HuH-7.5 (cell line): ENCODE data around the gene TMEM127.
"Not testable (repeated sequence)": the region's sequence is repeated elsewhere in the genome, so short reads cannot be mapped to it uniquely, and the experiment has no call there.

Source experiments
- DNase-seq: peaks from one replicate; pipeline ENCODE4 v3.0.0; 2011; ENCODE audit warnings: low spot score

Gene TMEM127, protein sequence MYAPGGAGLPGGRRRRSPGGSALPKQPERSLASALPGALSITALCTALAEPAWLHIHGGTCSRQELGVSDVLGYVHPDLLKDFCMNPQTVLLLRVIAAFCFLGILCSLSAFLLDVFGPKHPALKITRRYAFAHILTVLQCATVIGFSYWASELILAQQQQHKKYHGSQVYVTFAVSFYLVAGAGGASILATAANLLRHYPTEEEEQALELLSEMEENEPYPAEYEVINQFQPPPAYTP

DNA sequence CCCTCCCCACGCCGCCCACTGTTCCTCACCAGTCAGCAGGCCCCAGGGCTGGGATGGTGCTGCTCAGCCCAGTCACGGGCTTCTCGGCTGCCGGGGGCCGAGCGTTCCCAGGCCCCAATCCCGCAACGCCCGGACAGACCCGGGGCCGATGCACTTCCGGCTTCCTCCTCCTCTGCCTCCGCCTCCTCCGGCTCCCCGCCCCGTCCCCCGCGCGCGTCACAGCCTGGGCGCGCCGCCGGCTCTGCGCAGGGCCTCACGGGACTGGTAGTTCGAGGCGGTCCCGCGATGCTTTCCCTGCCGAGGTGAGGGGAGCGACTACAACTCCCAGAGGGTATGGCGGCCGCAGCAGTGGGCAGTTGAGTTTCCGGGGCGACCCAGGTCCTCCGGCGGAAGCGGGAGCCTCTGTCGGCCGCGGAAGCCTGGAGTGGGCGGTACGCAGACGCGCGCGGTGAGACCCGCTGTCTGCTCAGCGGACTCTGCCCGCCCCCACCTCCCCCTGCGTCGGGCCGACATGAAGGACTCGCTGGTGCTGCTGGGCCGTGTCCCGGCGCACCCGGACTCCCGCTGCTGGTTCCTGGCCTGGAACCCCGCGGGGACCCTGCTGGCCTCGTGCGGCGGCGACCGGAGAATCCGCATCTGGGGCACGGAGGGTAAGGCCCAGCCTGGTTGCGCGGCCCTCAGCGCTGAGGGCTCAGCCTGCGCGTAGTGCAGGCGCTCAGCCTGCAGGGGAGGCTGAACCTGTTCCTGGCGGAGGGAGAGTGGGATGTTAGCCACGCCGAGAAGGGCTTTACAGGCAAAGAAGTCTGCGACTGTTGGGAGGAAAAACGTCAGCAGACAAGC lies at the start of gene TMEM127, which contains the start of gene CIAO1:
Gene TMEM127 (minus strand): TSS at position 158 of the 840 bp plus-strand sequence. CDS start 616 bp downstream, outside the sequence.
Gene CIAO1 (plus strand): TSS at position 386 of the 840 bp plus-strand sequence. CDS start 126 bp downstream, at position 512.
- peak; percentile 93 for DNase-seq

DNA sequence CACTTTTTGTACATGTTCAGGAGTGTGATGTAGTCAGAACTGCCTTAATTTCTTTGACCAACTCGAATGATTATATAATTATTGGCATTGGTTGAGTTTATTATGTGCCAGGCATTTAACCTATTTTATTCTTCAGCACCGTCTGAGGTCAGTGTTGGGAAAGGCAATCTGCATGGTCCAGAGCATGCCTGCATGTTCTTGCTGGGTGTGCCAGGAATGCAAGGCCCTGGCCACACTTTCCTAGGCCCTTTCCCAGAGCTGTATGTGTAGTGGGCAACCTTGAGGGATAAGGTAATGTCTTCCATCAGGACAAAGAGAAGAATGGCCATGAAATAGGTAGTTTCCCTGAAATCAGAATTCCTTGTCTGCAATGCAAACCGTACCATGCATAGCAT lies 49.2 kb upstream of the TMEM127 start:
- DNase-seq = no peak

DNA sequence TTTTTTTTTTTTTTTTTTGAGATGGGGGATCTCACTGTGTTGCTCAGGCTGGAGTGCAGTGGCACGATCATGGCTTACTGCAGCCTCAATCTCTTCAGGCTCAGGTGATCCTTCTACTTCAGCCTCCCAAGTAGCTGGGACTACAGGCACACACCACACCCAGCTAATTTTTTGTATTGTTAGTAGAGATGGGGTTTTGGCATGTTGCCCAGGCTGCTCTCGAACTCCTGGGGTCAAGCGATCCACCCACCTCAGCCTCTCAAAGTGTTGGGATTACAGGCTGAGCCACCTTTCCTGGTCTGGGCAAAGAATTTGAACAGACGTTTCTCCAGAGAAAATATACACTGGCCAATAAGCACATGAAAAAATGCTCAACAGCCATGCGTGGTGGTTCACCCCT lies 42.5 kb upstream of the TMEM127 start:
- no peak for DNase-seq

DNA sequence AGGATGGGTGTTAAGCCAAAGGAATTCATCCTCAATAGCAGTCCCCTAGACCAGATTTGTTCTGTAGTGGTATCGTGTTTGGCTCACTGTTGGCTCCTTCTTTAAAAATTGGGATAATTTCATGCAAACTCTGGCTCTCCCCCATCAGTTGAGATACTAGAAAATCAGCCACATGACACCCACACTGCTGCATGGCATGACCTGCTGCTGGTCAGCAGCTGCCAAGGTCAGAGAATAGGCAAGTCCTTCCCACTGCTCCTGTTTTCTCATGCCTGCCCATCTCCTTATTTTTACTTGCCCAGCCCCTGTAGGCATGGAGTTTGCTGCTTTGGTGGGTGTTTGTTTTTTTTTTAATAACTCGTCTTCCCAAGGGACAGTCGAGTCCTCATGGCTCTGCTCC lies 40.6 kb upstream of the TMEM127 start:
- no peak for DNase-seq

DNA sequence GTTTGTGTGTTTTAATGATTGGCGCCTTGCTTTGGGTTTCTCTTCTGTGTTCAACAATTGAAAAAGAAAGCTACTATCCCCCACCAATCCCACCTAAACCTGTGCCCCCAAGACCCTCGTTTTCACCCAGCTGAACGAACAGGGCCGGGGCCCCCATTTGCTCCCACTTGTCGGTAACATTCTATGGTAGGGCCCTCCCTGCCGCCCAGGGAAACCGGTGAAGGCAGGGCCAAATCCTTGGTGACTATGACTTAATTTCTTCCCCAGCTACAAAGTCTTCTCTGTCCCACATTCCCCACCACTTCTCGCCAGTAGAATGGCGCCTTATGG lies 40.1 kb upstream of the TMEM127 start:
- DNase-seq = no peak

DNA sequence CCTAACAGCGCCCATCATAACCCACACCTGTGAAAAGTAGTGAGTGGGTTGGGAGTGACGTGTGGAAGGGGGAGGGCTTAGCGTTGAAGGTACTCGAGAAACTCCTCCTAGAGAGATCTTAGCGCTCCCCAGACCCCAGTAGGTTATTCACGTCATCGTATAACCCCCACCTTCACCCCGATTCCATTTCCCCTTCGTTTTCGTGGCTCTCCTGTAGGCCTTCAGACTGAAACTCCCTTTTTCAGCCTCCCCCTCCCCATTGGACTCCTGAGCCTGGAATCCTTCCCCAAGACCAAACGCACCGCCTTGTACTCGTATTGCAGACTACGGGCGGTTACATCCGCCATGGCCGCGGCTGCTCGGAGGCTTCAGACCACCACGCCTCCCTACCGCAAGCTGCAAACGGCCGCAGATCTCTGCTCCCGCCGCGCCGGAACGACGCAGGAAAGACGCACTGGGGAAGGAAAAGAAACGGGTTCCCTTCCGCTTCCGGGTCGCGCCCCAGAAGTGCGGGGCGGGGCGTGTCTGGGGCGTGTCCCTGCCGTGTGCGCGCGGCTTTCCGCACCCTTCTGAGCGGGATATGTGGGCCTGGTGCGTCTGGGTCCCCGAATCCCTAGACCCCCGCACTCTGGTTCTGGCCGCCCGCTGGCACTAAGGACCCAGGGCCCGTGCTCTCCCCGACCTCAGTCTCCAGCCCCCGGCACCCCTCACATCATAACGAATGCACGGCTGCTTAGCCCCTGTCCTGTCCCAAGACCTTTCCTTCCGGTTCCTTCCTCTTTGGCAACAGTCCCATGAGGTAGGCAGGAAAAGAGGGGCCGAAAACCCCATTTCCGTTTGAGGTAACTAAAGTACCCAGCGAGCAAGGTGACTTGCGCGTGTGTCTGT lies 39.5 kb upstream of the TMEM127 start, which contains the start of gene SNRNP200:
Gene SNRNP200 (minus strand): TSS at position 456 of the 888 bp plus-strand sequence. CDS start 109 bp downstream, at position 347.
- DNase-seq = peak; percentile 56

DNA sequence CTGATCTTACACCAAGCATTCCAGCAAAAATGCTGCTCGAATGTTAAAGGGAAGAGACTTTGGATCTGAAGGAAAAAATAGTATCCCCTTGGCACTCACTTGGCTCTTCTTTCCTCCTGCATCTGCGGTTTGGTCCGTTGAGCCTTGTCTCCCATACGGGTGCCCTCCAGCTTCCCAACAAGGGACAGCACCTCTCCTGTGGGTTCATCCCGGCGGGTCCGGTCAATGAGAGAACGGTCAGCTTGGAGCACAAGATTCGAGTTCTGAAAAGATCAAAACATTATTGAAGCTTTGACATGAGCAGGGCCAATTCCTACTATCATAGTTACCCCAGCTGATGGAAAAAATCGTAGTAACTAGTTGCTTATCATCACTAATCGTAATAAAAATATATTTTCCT lies 38.8 kb upstream of the TMEM127 start:
- DNase-seq = no peak

DNA sequence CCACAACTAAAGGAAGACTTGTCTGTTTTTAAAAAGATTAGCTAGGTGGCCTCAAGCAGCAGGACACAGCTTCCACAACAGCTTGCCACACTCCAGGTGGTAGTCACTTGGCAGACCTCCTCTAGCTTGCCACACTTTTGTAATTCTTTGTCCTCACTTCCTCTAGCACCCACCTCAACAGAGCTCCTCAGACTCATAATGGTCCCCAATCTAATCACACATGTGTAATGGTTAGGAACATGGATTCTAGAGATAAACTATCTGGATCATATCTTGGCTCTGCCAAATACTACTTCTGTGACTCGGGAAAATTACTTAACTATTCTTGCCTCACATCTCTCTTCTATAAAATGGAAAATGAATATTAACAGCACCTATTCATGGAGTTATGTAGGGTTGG lies 36.1 kb upstream of the TMEM127 start:
- DNase-seq = no peak

DNA sequence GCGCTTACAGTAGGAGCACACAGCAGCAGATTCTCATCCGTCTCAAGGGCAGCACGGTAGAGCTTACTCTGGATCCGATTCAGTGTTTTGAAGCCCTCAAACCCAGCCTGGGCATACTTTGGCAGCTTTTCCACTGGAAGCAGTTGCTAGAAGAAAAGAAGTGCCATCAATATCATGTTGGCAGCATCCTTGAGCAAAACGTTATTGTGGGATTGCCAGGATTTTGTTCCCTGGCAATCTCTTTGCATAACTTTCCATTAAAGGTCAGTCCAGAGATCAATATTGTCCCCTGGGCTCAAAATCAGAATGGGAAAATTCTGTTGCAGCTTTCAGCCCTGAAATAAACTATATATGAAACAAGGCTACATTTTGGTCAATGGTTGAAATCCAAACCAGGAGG lies 31.1 kb upstream of the TMEM127 start:
- DNase-seq = no peak

DNA sequence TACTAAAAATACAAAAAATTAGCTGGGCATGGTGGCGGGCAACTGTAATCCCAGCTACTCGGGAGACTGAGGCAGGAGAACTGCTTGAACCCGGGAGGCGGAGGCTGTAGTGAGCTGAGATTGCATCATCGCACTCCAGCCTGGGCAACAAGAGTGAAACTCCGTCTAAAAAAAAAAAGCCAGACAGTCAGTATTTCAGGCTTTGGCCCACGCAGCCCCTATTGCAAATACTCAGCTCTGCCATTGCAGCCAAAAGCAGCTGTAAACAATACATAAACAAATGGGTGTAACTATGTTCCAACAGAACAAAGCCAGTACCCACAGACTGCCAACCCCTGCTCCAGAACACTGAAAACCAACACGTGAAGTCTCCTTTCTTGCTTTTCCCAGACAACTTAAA lies 28.5 kb upstream of the TMEM127 start:
- not testable (repeated sequence) for DNase-seq

DNA sequence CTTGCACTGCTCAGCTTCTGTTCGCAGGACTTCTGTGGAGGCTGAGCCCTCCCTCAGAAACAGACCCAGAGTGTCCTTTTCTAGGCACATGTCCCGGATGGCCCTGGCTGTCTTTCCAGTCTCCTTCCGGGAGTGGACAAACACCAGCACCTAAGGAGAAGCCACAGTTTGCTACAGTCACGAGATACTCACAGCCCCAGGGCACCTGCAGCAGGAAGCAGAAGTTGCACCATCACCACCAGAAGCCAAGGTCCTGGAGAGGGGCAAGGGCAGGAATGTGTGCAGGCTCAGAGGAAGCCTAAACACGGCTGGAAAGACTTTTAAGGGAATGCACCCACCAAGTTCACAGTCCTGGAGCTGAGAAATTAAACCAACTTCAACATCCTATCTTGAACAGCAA lies 26.0 kb upstream of the TMEM127 start:
- DNase-seq = no peak

DNA sequence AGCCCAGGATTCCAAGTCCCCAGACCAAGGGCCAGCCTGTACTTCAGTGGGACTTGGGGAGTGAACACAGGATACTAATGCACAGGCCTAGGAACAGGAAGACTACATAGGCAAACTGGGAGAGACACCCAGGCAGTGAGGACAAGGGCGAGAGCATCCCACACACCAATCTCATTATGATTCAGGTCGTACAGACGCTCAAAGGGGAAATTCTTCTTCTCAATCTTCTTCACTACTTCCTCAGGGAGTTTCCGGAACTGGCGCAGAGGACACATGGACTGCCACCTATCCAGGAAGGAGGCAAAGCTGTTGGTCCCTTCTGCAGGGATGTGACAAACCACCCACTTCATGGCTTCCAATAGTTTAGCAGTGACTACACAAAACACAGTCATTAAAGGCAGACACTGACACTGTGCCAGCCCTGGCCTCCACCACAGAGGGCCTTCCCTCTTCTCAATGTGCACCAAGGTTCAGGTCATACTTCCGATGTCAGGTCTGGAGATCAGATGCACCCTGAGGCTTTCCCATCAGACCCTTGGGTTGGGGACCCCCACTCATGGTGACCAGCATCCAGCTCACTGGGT lies 21.6 kb upstream of the TMEM127 start:
- no peak for DNase-seq

DNA sequence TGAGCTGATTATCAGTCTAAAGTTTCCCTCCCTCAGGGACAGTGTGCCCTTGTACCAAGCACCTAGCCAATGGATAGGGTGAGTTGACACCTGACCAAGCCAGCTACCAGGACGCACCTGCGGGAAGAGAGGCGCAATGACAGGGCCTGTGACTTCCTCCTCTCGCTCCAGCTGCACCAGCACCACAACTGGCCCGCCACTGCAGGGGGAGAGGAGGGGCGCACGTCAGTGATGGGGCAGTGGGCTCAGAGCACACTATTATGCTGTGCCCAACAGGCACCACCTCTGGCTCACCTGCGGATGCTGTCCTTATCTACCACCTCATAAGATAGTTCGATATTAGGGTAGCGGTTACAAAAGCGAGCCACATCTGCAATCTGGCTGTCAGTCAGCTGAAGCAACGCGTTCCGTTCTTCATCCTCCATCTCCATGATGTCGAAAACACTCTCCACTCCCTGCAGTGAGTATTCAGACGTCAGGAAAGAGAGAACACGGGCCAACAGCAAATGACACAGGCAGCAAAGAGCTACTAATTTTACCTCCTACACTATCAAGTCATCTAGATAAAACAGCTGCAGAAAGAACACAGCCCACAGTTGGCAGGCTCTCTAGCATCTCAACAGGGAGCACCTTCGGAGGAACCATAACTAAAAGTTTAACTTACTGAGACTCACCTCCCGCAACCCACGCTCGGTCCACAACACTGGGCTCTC lies 11.1 kb upstream of the TMEM127 start:
- DNase-seq = no peak

DNA sequence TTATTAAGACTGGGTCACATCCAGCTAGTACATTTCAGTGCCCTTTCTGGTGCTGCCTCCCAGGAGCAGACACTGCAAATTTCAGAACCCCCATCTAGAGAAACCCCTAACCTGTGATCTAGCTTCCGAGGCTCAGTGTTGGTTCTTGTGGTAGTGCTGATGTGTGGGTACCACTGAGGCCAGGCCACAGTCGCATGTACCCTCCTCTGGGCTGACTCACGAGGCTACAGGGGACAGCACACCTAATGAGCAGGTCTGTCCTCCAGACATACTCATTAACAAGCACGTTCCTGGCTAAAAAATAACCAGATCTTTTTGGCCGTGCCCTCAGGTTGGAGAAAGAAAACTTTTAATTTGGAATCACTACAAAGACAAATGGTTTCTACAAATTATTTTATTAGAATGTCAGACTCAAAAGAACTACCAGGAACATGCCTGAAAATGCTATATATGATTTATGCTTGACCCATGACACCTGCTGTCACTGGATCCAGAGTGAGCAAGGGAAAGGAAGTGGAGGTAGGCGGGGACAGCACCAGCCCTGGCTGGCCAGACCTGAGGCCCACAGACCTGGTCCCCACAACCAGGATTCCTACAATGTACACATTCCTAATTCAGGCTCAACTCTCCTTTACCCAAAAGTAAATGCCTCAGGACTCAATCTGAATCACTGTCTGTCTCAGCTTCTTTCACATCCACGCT lies 8.7 kb upstream of the TMEM127 start:
- DNase-seq = no peak

DNA sequence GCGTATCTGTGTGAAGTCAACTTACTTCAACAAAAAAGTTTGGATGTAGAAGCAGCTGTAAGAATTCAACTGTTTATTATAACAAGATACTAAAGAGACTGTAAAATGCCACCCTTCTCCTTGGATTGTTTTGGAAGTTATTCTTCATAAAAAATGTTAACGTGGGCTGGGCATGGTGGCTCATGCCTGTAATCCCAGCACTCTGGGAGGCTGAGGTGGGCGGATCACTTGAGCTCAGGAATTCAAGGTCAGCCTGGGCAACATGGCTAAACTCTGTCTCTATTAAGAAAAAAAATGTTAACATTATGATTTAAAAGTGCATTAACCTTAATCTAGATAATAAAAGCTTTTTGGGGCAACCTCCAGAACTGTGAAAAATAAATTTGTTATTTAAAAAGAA lies 8.0 kb upstream of the TMEM127 start:
- no peak for DNase-seq

DNA sequence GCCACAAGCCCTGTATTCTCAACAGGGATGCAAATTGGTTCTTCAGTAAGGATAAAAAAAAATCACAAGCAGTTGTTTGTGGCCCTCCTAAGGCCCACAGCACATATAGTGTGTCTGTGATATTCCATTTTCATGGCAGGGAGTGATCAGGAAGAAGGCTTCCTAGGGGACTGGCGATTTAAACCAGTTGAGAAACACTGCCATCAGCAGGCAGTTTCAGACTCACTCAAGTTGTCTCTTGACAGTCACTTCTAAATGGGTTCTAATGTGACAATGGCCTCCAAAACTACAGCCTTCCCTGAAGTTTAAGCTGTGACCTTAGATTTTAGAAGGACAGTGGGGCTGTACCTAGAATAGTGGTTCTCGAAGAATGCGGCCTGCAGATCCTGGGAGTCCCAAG lies 6.2 kb upstream of the TMEM127 start:
- DNase-seq = no peak

DNA sequence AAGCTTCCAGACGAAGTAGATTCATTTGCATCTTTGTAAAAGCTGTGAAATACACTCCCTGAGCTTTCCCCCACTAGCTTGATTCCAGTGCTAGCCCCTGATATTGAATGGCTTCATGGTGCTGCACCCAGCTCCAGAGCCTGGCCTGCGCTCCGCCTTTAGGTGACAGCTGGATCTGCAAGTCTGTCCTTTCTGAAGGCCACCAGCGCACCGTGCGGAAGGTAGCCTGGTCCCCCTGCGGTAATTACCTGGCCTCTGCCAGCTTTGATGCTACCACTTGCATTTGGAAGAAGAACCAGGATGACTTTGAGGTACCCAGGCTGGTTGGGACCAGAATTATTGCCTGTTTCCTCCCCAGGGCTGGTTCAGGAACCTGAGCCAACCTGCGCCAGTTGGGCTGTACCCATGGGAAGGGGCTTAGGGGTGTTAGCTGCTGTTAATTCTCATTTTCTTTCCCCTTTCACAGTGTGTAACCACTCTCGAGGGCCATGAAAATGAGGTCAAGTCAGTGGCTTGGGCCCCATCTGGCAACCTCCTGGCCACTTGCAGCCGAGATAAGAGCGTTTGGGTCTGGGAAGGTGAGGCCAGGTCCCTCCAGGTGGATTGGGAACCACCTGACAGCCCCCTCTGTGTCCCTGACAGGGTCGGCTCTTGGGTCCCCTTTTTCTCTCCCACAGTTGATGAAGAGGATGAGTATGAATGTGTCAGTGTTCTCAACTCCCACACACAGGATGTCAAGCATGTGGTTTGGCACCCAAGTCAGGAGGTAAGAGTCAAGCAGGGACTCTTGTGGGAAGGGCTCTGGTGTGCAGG lies 1.6 kb upstream of the TMEM127 start:
- DNase-seq = peak; percentile 64

DNA sequence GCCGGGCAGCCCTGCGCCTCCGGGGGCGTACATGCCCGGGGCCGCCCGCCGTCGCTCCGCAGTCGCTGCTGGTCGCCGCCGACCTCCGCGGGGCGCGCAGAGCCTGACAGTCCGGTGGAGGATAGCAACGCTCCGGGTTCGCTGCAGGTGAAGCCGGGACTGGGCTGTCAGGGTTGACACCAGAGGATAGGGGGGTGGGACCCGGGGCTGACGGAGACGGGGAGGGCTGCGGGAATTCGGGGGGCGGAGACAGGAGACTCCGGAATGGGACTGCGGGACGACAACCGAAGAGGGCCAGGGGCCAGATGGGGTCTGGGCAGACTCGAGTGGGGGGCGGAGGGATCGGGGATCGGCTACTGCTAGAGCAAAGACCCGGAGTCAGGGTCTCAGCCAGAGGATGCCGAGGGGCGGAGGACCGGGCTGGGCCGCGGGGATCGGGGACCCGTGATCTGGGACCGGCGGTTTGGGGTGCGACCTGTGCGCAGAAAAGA lies 403 bp downstream of the TMEM127 start:
- no peak for DNase-seq

DNA sequence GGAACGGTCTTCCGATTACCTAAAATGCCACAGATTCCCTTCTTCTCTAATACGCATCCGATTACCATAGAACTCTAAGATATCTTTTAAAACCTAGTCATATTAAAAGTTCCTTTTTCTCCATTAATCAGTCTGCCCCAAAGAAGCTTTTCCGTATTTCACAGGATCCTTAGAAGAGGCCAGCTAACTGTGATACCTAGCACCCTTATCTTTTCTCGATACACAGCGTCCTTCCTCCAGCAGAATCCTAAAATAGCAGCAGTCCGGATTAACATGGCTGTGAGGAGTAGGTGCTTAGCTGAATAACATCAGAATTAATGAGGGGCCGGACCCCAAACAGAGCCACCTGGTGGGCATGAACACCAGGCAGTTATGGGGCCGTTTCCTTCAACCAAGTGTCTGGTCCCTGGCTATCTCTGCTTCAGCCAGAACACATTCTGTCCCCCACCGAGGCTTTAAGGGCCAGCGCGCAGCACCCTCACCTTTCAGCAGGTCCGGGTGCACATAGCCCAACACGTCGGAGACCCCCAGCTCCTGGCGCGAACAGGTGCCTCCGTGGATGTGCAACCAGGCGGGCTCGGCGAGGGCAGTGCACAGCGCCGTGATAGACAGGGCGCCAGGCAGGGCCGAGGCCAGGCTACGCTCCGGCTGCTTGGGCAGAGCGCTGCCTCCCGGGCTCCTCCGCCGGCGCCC lies 995 bp downstream of the TMEM127 start:
- peak; percentile 35 for DNase-seq
